ENCODE measurements around the gene SLC22A16. TPM values are rescaled to one million over a fixed set of nuclear protein-coding genes. Genes with fewer than 3 reads are reported as not detected.

The SLC22A16 gene
- total RNA-seq, 1 experiment from 2014 or later: not detected

GRCh38 chr6:110456694-110457093 lies 19.7 kb downstream of the SLC22A16 start (continued):
- TF ChIP-seq EGR1 (IDR thresholded peaks at IDR 0.05; ENCODE audit: low read depth) (no peak), RAD21 (IDR thresholded peaks at IDR 0.05; ENCODE audit: low read depth) (no peak), POLR2AphosphoS5 (IDR thresholded peaks at IDR 0.05; ENCODE audit: low read depth, low read length) (no peak), FOSL1 (IDR thresholded peaks at IDR 0.05; ENCODE audit: low read depth) (no peak), TCF7L2 (IDR thresholded peaks at IDR 0.05; ENCODE audit: borderline replicate concordance, extremely low read depth, insufficient read depth, insufficient read length) (no peak), SP1 (IDR thresholded peaks at IDR 0.05; ENCODE audit: low read depth) (no peak), POLR2A (IDR thresholded peaks at IDR 0.05; ENCODE audit: borderline replicate concordance, extremely low read depth, insufficient read depth, insufficient read length) (no peak), SRF (IDR thresholded peaks at IDR 0.05; ENCODE audit: low read depth) (no peak), ELF1 (IDR thresholded peaks at IDR 0.05; ENCODE audit: borderline replicate concordance, low read depth) (no peak)
- TF ChIP-seq, protein P1, sequence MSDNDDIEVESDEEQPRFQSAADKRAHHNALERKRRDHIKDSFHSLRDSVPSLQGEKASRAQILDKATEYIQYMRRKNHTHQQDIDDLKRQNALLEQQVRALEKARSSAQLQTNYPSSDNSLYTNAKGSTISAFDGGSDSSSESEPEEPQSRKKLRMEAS (IDR thresholded peaks at IDR 0.05): no peak

GRCh38 chr6:110449541-110449895 lies 26.9 kb downstream of the SLC22A16 start:
- no peak overlapping the region for H3K4me2 ChIP-seq (ENCODE audit: low read length)
- no peak overlapping the region for H2AFZ ChIP-seq (ENCODE audit: low read depth, low read length, poor library complexity, severe bottlenecking)
- no peaks in the 10 kb centered on the region for H4K20me1 ChIP-seq (ENCODE audit: insufficient read depth)
- DNase-seq (ENCODE audit: low read depth, low spot score) (no peak), ATAC-seq (no peak)
- CTCF ChIA-PET: no interaction called here
- no peaks in the 10 kb centered on the region for H3K9me3 ChIP-seq (ENCODE audit: control insufficient read depth in 1 of 2, insufficient read depth in 1 of 2, low read depth in 1 of 2, low read length in 2 of 2)
- no peaks in the 10 kb centered on the region for H3K4me1 ChIP-seq (ENCODE audit: control insufficient read depth in 1 of 2, insufficient read depth in 2 of 2, low read length in 2 of 2)
- TF ChIP-seq, protein P2, sequence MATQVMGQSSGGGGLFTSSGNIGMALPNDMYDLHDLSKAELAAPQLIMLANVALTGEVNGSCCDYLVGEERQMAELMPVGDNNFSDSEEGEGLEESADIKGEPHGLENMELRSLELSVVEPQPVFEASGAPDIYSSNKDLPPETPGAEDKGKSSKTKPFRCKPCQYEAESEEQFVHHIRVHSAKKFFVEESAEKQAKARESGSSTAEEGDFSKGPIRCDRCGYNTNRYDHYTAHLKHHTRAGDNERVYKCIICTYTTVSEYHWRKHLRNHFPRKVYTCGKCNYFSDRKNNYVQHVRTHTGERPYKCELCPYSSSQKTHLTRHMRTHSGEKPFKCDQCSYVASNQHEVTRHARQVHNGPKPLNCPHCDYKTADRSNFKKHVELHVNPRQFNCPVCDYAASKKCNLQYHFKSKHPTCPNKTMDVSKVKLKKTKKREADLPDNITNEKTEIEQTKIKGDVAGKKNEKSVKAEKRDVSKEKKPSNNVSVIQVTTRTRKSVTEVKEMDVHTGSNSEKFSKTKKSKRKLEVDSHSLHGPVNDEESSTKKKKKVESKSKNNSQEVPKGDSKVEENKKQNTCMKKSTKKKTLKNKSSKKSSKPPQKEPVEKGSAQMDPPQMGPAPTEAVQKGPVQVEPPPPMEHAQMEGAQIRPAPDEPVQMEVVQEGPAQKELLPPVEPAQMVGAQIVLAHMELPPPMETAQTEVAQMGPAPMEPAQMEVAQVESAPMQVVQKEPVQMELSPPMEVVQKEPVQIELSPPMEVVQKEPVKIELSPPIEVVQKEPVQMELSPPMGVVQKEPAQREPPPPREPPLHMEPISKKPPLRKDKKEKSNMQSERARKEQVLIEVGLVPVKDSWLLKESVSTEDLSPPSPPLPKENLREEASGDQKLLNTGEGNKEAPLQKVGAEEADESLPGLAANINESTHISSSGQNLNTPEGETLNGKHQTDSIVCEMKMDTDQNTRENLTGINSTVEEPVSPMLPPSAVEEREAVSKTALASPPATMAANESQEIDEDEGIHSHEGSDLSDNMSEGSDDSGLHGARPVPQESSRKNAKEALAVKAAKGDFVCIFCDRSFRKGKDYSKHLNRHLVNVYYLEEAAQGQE (IDR thresholded peaks at IDR 0.05; ENCODE audit: low read depth): no peak
- TF ChIP-seq ZBTB33 (IDR thresholded peaks at IDR 0.05; ENCODE audit: extremely low read depth, insufficient replicate concordance, low read length): no peak
- TF ChIP-seq RAD21 (IDR thresholded peaks at IDR 0.05; ENCODE audit: low read depth): no peak
- TF ChIP-seq, protein P1 (IDR thresholded peaks at IDR 0.05): no peak
- TF ChIP-seq EGR1 (IDR thresholded peaks at IDR 0.05; ENCODE audit: low read depth): no peak
- TF ChIP-seq SRF (IDR thresholded peaks at IDR 0.05; ENCODE audit: low read depth): no peak
- no peak for TF ChIP-seq POLR2A (IDR thresholded peaks at IDR 0.05; ENCODE audit: borderline replicate concordance, extremely low read depth, insufficient read depth, insufficient read length)
- TF ChIP-seq, protein P3, sequence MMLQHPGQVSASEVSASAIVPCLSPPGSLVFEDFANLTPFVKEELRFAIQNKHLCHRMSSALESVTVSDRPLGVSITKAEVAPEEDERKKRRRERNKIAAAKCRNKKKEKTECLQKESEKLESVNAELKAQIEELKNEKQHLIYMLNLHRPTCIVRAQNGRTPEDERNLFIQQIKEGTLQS (IDR thresholded peaks at IDR 0.05): no peak
- no peak for TF ChIP-seq TCF7L2 (IDR thresholded peaks at IDR 0.05; ENCODE audit: borderline replicate concordance, extremely low read depth, insufficient read depth, insufficient read length)
- TF ChIP-seq ELF1 (IDR thresholded peaks at IDR 0.05; ENCODE audit: borderline replicate concordance, low read depth): no peak
- TF ChIP-seq CBX3 (IDR thresholded peaks at IDR 0.05; ENCODE audit: low read depth): no peak
- intact Hi-C loops (cut with micrococcal nuclease): no loop called here
- no peak overlapping the region for H3K4me3 ChIP-seq (replicated peaks in 1 of 2; ENCODE audit: low read depth in 1 of 2, low read length in 2 of 2)
- POLR2A ChIA-PET: no interaction called here
- no peaks in the 10 kb centered on the region for H3K27me3 ChIP-seq (ENCODE audit: insufficient read depth, low read length)
- no peaks in the 10 kb centered on the region for H3K9me2 ChIP-seq (ENCODE audit: insufficient read depth)
- H3K9ac ChIP-seq (ENCODE audit: low read length): no peak overlapping the region
- no peak overlapping the region for H3K27ac ChIP-seq (ENCODE audit: low read depth, low read length)
- BruUV-seq (replicated peaks): no TSS peak
- H3K79me2 ChIP-seq (ENCODE audit: insufficient read depth, low read length): no peaks in the 10 kb centered on the region
- RAD21 ChIA-PET (ENCODE audit: low non-redundant PET in 1 of 2, low total read pairs in 2 of 2, uncharacterized antibody in 2 of 2, unreplicated experiment in 2 of 2): no interaction called here
- no peaks in the 10 kb centered on the region for H3K36me3 ChIP-seq (ENCODE audit: control insufficient read depth in 1 of 2, insufficient read depth in 2 of 2, low read length in 2 of 2)

All from HCT116 (cell line).